ENCODE measurements around the gene AVPI1. TPM values are rescaled to one million over a fixed set of nuclear protein-coding genes. Genes with fewer than 3 reads are reported as not detected.
"Not testable (repeated sequence)": the region's sequence is repeated elsewhere in the genome, so short reads cannot be mapped to it uniquely, and the experiment has no call there.

The AVPI1 gene
- total RNA-seq, 4 donors from 2014 or later, result 17.7 to 195 (median 69.0) TPM

DNA sequence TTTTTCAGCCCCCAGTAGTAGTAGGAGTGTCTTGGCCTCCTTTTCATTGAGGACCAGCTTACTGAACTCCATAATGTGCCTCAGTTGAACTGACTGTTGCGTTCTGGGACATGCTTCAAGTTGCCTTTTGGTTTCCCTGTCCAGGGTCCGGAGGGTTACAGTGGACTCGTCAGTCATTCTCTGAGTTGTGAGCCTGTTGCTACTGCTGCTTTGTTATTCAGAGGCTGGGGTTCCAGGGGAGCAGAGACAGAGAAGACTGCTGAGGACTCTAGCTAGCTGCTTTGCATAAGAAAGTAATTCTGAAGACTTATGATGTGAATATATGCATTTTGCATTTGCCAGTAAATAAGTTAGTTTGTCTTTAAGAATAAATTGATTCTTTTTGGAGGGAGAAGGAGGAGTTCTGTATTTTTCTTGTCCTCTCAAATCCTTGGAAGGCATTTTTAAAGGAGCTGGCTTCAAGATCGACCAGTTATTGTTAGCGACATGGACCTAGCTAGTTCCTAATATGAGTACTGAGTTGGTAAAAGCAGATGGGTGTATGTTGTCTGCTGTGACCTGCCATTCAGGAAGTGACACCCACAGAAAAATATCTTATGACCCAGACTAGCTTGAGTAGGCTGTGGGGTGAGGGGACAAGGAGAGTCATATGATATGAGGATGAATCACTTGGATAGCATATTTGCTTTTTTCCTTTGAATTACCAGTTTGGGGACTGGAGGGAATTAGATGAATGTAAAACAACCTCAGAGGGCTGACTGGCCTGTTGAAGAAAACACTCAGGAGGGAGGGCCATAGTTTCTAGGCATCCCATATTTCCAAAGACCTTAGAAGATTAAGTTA, 38.3 kb downstream of the AVPI1 start:
- TF ChIP-seq, protein P1, sequence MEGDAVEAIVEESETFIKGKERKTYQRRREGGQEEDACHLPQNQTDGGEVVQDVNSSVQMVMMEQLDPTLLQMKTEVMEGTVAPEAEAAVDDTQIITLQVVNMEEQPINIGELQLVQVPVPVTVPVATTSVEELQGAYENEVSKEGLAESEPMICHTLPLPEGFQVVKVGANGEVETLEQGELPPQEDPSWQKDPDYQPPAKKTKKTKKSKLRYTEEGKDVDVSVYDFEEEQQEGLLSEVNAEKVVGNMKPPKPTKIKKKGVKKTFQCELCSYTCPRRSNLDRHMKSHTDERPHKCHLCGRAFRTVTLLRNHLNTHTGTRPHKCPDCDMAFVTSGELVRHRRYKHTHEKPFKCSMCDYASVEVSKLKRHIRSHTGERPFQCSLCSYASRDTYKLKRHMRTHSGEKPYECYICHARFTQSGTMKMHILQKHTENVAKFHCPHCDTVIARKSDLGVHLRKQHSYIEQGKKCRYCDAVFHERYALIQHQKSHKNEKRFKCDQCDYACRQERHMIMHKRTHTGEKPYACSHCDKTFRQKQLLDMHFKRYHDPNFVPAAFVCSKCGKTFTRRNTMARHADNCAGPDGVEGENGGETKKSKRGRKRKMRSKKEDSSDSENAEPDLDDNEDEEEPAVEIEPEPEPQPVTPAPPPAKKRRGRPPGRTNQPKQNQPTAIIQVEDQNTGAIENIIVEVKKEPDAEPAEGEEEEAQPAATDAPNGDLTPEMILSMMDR (IDR thresholded peaks at IDR 0.05), result no peak
- ATAC-seq (ENCODE audit: low FRiP score) (peak; percentile 75), DNase-seq (ENCODE audit: low spot score) (no peak)

DNA sequence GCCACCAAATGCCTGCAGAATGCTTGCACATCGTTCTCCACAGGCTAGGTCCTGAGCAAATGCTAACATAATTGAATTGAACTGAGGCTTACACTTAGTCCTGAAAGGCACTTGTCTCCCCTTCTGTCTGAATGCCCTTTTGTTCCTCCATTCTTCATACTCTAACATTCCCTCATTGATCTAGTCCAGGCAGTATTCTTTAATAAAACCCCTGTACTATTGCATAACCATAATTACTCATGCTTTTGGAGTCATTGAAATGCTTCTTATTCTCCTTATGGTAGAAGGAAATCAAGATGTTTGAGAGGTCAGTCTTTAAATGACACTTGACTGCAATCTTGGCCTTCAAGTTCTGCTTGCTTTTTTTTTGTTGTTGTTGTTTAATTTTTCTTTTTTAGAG, 39.5 kb downstream of the AVPI1 start:
- TF ChIP-seq, protein P1 (IDR thresholded peaks at IDR 0.05), result no peak
- ATAC-seq (ENCODE audit: low FRiP score) (peak; percentile 39), DNase-seq (ENCODE audit: low spot score) (no peak)

DNA sequence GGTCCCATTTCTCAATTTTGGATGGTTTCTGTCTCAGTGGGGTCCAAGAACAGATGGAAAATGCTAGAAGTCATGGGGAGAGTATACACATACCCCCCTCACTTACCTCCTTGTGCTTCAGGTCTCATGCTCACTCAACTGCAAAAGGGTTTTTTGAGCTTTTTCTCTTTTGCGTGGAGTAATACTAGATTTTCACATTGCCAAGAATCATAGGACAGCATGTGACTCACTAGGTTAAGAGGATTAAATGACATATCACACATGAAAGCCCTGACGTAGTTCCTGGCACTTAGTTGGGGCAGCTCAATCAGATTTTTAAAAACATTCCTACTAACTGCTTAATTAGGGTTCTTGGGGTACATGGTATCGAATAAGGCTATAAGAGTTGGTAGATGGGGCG, 42.1 kb downstream of the AVPI1 start:
- no peak for DNase-seq (ENCODE audit: low spot score)
- no peak for ATAC-seq (ENCODE audit: low FRiP score)

DNA sequence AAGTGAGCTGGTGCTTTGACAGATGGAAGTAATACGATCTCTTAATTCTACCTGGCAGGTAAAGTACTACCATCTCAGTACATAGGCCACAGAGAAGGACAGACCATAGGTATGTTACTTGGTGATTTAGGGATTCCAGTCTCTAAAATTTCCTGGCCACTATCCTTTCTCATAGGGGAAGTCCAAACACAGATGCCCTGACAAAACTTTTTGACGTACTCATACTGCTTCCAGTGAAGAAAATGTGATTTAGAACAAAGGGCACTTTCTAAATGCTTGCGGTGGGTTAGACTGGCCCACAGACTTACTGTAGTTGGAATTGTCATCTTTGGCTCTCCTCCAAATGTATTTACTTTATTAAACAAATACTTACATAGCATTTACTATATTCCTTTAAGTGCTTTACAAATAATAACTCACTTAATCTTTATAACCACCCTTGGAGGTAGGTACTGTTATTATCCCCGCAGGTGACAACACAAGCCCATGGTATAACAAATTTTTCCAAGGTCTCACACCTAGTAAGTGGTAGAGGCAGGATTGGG, 43.5 kb downstream of the AVPI1 start:
- ATAC-seq (ENCODE audit: low FRiP score), result no peak
- TF ChIP-seq, protein P1 (IDR thresholded peaks at IDR 0.05), result no peak
- no peak for DNase-seq (ENCODE audit: low spot score)

More for the DNA sequence above, 42.1 kb downstream of the AVPI1 start:
- TF ChIP-seq, protein P1 (IDR thresholded peaks at IDR 0.05), result no peak

DNA sequence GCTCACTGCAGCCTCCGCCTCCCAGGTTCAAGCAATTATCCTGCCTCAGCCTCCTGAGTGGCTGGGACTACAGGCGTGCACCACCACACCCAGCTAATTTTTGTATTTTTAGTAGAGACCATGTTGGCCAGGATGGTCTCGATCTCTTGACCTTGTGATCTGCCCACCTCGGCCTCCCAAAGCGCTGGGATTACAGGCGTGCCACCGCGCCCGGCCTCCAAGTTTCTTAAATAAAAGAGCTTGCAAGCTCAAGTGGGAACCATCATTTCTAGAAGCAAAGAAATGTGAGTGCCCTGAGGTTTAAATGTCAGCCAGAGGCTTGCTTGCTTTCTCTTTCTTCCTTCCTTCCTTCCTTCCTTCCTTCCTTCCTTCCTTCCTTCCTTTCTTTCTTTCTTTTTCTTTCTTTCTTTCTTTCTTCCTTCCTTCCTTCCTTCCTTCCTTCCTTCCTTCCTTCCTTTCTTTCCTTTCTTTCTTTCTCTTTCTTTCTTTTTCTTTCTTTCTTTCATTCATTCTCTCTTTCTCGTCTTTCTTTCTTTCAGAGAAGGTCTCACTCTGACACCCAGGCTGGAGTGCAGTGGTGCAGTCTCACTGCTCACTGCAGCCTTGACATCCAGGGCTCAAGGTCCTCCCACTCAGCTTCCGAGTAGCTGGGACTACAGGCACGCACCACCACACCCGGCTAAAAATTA, 44.4 kb downstream of the AVPI1 start:
- ATAC-seq (ENCODE audit: low FRiP score); DNase-seq (ENCODE audit: low spot score): not testable (repeated sequence)

DNA sequence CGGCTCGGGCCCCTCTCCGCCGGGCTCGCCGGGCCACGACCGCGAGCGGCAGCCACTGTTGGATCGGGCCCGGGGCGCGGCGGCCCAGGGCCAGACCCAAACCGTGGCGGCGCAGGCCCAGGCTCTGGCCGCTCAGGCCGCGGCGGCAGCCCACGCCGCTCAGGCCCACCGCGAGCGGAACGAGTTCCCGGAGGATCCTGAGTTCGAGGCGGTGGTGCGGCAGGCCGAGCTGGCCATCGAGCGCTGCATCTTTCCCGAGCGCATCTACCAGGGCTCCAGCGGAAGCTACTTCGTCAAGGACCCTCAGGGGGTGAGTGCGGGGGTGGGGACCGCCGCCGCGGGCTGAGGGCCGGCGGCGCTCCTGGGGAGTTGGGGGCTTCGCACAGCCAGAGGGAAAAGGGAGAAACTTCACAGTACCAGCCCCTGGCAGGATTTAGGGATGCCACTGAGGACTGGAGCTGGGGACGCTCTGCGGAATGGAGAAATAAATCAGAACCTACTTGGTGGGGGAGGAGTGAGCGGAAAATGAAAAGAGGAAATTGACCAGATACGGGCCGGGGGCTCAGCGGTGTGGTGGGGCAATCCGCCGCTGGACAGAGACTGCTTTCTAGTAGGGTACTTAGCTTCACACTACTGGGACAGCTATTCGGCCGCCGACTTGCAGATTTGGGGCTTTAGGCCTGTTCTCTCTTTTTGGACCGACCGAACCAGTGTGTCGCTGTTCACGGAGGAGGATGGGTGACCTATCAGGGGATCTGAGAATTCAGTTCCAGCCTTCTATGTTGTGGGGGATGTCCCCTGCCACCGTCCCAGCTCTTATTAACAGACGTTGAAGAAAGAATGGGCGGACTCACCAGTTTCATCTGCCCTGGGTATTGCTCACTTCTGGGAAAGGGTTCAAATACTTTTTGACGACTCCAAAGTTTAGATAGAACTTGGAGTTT, 45.9 kb downstream of the AVPI1 start:
- ATAC-seq (ENCODE audit: low FRiP score), result peak; percentile 31
- TF ChIP-seq, protein P1 (IDR thresholded peaks at IDR 0.05), result no peak
- no peak for DNase-seq (ENCODE audit: low spot score)
